Endothelial cell (in vitro differentiated cells): ENCODE data around the gene DYSF. TPM values are rescaled to one million over a fixed set of nuclear protein-coding genes. Genes with fewer than 3 reads are reported as not detected.

Experiments used
- DNase-seq: peaks from one replicate; pipeline ENCODE4 v3.0.0; 2021; ENCODE audit warnings: low spot score
- H3K27ac Mint-ChIP-seq: one replicate; pipeline ENCODE4 v1.8.0; 2021; ENCODE audit warnings: mixed read lengths, inconsistent platforms; ENCODE audit not compliant: unreplicated experiment
- H3K27me3 Mint-ChIP-seq: one replicate; pipeline ENCODE4 v1.8.0; 2021; ENCODE audit warnings: mild to moderate bottlenecking, moderate library complexity, mixed read lengths, inconsistent platforms; ENCODE audit not compliant: unreplicated experiment
- H3K36me3 Mint-ChIP-seq: one replicate; pipeline ENCODE4 v1.8.0; 2021; ENCODE audit warnings: mild to moderate bottlenecking, low read depth, mixed read lengths, inconsistent platforms; ENCODE audit not compliant: unreplicated experiment
- H3K4me1 Mint-ChIP-seq: one replicate; pipeline ENCODE4 v1.8.0; 2021; ENCODE audit warnings: mild to moderate bottlenecking, mixed read lengths, inconsistent platforms; ENCODE audit not compliant: unreplicated experiment
- H3K4me3 Mint-ChIP-seq: one replicate; pipeline ENCODE4 v1.8.0; 2021; ENCODE audit warnings: mild to moderate bottlenecking, mixed read lengths, inconsistent platforms; ENCODE audit not compliant: unreplicated experiment
- H3K9me3 Mint-ChIP-seq: one replicate; pipeline ENCODE4 v1.8.0; 2021; ENCODE audit warnings: mixed read lengths, inconsistent platforms; ENCODE audit not compliant: unreplicated experiment
- total RNA-seq: library from RNA; stranded (reverse); fragmentation: NEBNext Ultra II Directional; extraction: Animal tissue kit (Norgen Biotek cat#: 25700); gene quantifications from one replicate; pipeline ENCODE4 v1.2.1, GENCODE V29; 2021; ENCODE audit not compliant: unreplicated experiment
- TF ChIP-seq, protein P1 (sequence below): fragments of 200-600 bp; sonication (generic); IDR thresholded peaks from one replicate; pipeline ENCODE4 v1.5.0; 2021; ENCODE audit warnings: antibody characterized with exemption; ENCODE audit not compliant: unreplicated experiment

DYSF gene
- total RNA-seq, 1 donor from 2014 or later, result 566 TPM

- no peak overlapping the region for H3K4me3 Mint-ChIP-seq
Observed at GRCh38 chr2:71730785-71731383, 277.5 kb downstream of the DYSF start.

DNA sequence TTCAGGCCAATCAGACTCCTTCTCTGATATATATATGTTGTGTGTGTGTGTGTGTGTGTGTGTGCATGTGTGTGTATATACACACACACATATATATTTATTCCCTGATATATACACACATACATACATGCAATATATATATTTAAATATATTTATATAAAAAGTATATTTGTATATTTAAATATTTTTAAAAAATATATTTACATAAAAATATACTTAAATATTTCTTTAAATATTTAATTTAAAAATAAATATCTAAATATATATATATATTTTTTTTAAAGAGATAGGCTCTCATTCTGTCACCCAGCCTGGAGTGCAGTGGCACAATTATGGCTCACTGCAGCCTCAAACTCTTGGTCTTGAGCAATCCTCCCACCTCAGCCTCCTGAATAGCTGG is 281.3 kb downstream of the DYSF start:
- TF ChIP-seq, protein P1, sequence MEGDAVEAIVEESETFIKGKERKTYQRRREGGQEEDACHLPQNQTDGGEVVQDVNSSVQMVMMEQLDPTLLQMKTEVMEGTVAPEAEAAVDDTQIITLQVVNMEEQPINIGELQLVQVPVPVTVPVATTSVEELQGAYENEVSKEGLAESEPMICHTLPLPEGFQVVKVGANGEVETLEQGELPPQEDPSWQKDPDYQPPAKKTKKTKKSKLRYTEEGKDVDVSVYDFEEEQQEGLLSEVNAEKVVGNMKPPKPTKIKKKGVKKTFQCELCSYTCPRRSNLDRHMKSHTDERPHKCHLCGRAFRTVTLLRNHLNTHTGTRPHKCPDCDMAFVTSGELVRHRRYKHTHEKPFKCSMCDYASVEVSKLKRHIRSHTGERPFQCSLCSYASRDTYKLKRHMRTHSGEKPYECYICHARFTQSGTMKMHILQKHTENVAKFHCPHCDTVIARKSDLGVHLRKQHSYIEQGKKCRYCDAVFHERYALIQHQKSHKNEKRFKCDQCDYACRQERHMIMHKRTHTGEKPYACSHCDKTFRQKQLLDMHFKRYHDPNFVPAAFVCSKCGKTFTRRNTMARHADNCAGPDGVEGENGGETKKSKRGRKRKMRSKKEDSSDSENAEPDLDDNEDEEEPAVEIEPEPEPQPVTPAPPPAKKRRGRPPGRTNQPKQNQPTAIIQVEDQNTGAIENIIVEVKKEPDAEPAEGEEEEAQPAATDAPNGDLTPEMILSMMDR, result no peak
- Mint-ChIP-seq H3K27ac (no peak overlapping the region), H3K4me1 (no peaks in the 10 kb centered on the region), H3K36me3 (peaks cover 18% of the 10 kb centered on the region), H3K27me3 (peaks cover 11% of the 10 kb centered on the region), H3K9me3 (no peaks in the 10 kb centered on the region), H3K4me3 (no peak overlapping the region)
- no peak for DNase-seq

More at GRCh38 chr2:71730785-71731383, 277.5 kb downstream of the DYSF start:
- TF ChIP-seq, protein P1, result no peak
- Mint-ChIP-seq H3K27ac (no peak overlapping the region), H3K4me1 (no peaks in the 10 kb centered on the region), H3K36me3 (peaks cover 11% of the 10 kb centered on the region), H3K9me3 (no peaks in the 10 kb centered on the region), H3K27me3 (peaks cover 11% of the 10 kb centered on the region)
- no peak for DNase-seq

DNA sequence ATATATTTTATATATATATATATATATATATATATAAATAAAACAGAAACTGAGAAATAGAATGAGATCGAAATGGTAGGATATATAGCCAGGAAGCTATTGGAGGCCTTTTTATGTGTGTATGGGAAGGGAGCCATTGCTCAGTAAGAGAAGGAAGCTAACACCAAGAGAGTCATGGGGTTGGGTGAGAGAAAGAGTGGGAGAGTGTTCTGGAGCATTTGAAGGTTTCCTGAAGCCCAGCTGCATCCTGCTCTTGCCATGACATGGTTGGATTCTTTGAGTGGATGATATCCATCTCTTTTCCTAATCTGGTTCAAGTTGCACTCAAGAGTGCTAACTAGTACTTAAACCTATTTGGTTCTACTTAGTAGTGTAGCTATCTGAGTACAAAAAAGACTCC is 282.3 kb downstream of the DYSF start:
- no peak for DNase-seq
- no peaks in the 10 kb centered on the region for H3K4me1 Mint-ChIP-seq
- no peak overlapping the region for H3K27ac Mint-ChIP-seq

More for the DNA sequence above, 282.3 kb downstream of the DYSF start:
- TF ChIP-seq, protein P1, result no peak
- no peaks in the 10 kb centered on the region for H3K9me3 Mint-ChIP-seq
- H3K27me3 Mint-ChIP-seq, result peaks cover 11% of the 10 kb centered on the region
- H3K36me3 Mint-ChIP-seq, result peaks cover 18% of the 10 kb centered on the region
- H3K4me3 Mint-ChIP-seq, result no peak overlapping the region

Other genes starting within 250 kb of the DYSF start
- gene PAIP2B, start 226.5 kb upstream of the DYSF start, total RNA-seq, result 2.9 TPM
- 144 TPM for gene ZNF638, start 121.8 kb upstream of the DYSF start, total RNA-seq